ENCODE results near the gene ABL1.

The ABL1 gene

DNA sequence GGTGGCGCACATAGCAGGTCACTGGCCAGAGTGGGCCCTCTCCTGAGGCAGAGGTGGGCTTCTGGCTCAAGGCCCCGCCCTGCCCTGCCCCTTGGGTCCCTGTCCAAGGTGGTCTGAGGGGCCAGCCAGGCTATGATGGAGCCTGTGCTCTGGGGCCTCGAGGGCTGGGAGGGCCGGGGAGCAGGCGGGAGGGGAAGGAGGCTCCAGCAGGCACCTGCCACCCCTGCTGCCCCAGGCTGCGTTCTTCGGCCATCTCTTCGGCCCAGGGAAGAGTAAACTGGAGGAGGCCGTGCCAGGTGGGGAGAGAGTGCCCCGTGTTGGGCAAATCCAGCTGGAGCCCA is 89.4 kb downstream of the ABL1 start:
- H3K4me3 ChIP-seq (ENCODE audit: low read depth, low read length): no peak overlapping the region
- TF ChIP-seq, protein P1, sequence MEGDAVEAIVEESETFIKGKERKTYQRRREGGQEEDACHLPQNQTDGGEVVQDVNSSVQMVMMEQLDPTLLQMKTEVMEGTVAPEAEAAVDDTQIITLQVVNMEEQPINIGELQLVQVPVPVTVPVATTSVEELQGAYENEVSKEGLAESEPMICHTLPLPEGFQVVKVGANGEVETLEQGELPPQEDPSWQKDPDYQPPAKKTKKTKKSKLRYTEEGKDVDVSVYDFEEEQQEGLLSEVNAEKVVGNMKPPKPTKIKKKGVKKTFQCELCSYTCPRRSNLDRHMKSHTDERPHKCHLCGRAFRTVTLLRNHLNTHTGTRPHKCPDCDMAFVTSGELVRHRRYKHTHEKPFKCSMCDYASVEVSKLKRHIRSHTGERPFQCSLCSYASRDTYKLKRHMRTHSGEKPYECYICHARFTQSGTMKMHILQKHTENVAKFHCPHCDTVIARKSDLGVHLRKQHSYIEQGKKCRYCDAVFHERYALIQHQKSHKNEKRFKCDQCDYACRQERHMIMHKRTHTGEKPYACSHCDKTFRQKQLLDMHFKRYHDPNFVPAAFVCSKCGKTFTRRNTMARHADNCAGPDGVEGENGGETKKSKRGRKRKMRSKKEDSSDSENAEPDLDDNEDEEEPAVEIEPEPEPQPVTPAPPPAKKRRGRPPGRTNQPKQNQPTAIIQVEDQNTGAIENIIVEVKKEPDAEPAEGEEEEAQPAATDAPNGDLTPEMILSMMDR (IDR thresholded peaks at IDR 0.05; ENCODE audit: low read depth, low read length, missing control alignments): no peak
- no peak for DNase-seq (ENCODE audit: low read depth)

DNA sequence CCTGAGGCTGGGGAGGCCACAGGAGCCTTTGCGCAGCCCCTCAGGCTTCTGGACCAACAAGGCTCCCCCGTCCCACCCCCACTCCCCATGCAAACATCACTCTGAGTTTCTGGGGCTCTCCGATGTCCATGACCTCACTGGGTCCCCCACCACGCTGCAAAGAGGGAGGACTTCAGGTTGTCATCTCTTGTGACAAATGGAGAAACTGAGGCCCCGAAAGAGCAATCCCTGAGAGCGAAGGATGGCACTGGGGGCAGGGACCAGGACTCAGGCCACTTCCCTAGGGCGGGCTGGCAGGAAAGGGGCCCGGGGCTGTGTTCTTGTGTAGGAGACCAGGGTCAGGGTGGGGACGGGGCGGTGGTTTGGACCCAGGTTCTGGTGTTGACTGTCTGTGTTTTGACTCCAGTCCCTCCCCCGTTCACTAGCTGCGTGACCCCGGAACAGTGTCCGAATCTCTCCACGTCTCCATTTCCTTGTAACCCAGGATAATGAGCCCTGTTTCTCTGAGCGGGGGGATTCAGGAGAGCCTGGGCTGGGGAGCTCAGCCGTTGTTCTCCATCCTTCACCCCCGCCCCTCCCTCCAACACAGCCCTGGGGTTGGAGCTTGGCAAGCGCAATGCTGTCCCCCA is 90.1 kb downstream of the ABL1 start:
- TF ChIP-seq, protein P1 (IDR thresholded peaks at IDR 0.05; ENCODE audit: low read depth, low read length, missing control alignments): no peak
- no peak overlapping the region for H3K4me3 ChIP-seq (ENCODE audit: low read depth, low read length)
- DNase-seq (ENCODE audit: low read depth): no peak

DNA sequence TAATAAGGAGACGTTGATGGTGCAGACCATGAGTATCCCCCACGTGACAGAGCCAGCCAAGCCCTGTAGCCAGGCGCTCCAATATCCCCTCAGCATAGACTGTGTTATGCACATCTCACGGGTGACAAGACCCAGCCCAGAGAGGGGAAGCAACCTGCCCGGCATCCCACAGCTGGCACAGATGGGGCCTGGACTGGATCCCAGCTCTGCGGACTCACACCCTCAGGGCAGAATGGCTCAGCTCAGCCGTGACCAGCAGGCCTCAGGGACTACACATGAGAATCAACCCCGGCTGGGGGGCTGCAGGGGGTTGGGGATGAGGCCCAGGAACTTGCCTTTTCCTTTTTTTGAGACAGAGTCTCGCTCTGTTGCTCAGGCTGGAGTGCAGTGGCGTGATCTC is 92.3 kb downstream of the ABL1 start:
- TF ChIP-seq, protein P1 (IDR thresholded peaks at IDR 0.05; ENCODE audit: low read depth, low read length, missing control alignments): no peak
- DNase-seq (ENCODE audit: low read depth): no peak
- H3K4me3 ChIP-seq (ENCODE audit: low read depth, low read length): no peak overlapping the region

DNA sequence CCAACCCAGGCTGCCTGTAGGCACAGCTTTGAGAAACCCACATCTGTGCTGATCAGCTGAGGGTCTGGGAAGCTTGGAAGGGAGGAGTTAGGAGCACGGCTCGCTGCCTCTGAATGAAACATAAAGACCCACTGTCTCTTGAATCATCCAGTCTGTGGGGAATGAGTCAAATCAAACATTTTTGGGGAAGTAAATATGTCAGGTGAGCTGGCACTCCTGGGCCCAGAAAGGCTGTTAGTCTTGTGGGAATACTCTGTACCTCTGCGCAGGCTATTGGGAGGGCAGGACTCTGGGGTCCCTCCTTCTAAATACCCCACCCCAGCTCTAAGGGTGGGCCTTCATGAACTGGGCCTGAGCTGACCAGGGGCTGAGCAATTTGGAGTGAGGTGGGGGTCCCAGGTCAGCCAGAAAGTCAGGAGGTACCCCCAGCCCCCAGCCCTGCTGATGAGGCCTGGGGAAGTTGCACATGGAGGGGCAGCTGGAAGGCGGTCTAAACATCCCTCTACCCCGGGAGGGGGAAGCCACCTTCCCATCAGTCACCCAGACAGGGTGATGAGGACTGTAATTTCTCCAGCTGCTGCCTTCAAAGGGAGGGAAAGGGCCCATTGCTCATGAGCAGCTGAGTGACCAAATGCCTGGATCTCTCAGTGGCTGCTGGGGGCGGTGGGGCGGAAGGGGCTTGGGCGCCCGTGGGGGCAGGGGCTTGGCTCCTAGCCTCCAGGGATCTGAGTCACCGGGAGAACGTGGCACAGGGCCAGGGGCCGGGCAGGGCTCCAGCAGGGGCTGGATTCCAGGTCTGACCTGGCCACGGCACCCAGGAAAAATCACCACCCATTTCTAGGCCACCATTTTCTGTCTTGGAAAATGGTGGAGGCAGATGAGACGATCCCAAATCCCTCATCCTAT is 93.2 kb downstream of the ABL1 start:
- TF ChIP-seq, protein P1 (IDR thresholded peaks at IDR 0.05; ENCODE audit: low read depth, low read length, missing control alignments): no peak
- peak; percentile 45 for DNase-seq (ENCODE audit: low read depth)
- H3K4me3 ChIP-seq (ENCODE audit: low read depth, low read length): no peak overlapping the region

DNA sequence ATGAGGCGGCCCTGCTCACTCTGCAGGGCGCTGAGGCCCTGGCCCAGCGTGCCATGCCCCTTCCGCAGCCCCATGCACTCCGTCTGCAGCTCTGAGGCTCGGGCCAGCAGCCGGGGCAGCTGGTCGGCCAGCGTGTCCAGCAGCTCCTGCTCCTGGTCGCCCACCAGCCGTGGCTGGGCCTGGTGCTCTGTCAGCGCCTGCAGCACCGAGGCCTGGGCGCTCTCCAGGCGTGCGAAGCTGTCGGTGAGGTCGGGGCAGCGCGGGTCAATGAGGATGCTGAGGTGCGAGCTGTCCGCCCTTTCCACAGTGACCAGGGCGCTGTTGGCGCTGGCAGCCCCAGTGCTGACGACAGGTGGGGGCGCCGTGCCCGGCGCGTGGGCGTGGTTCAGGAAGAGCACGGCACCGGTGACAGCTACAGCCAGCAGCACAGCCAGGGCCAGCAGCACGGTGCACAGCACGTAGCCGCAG is 94.6 kb downstream of the ABL1 start:
- no peak for DNase-seq (ENCODE audit: low read depth)
- H3K4me3 ChIP-seq (ENCODE audit: low read depth, low read length): no peak overlapping the region
- TF ChIP-seq, protein P1 (IDR thresholded peaks at IDR 0.05; ENCODE audit: low read depth, low read length, missing control alignments): no peak

DNA sequence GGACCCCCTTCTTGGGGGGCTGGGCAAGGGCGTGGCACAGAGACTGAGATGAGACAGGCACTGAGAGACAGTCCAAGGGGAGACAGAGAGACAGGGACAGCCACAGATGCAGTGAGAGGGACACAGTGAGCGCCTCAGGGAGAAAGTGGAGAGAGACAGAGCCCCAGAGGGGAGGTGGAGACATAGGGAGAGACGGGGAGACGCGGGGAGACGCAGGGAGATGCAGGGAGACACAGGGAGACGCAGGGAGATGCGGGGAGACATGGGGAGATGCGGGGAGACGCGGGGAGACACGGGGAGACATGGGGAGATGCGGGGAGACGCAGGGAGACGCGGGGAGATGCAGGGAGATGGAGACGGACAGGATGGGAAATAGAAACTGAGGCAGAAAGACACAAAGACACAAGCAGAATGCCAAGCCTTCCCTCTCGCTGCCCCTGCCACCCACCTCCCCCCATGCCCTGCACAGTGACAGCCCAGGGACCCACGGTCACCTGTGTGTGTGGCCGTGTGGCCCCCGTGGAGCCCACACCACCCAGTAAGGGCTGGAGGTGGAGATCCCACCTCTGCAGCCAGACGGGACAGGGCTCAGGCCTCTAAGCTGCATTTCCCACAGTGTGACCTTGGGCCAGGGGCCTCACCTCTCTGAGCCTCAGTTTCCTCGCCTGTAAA is 95.2 kb downstream of the ABL1 start:
- no peak for DNase-seq (ENCODE audit: low read depth)
- H3K4me3 ChIP-seq (ENCODE audit: low read depth, low read length): no peak overlapping the region
- TF ChIP-seq, protein P1 (IDR thresholded peaks at IDR 0.05; ENCODE audit: low read depth, low read length, missing control alignments): no peak

Measured in GM12864 (cell line).